Right lobe of liver (tissue), 6 donors: Measurements from ENCODE around the gene EFCAB12. TPM values are rescaled to one million over a fixed set of nuclear protein-coding genes. Genes with fewer than 3 reads are reported as not detected.

Experiments used
- ATAC-seq, 4 donors: fragments of 200-7000 bp; cut with Tn5 transposase; one replicate each; pipeline ENCODE4 v1.9.1; 2020; ENCODE audit warnings: mild to moderate bottlenecking in 4 of 4, moderate library complexity in 4 of 4
- DNase-seq, 3 donors: peaks; one replicate each; pipeline ENCODE4 v3.0.0-alpha.2; 2020
- H3K27ac ChIP-seq, 3 donors: fragments of 200-600 bp; one replicate each; pipeline ENCODE4 v1.8.0; 2022
- H3K27me3 ChIP-seq, 2 donors: fragments of 200-600 bp; one replicate each; pipeline ENCODE4 v1.8.0; 2022
- H3K36me3 ChIP-seq, 4 donors: fragments of 200-600 bp; sonication (generic) in 1 of 4; one replicate each; pipeline versions ENCODE4 v1.5.1 to v1.8.0; 2017 to 2022; ENCODE audit warnings: control low read depth in 1 of 4
- H3K4me1 ChIP-seq, 4 donors: fragments of 200-600 bp; sonication (generic) in 1 of 4; one replicate each; pipeline versions ENCODE4 v1.5.1 to v1.8.0; 2017 to 2022; ENCODE audit warnings: control low read depth in 1 of 4
- H3K4me3 ChIP-seq, 3 donors: fragments of 200-600 bp; one replicate each; pipeline ENCODE4 v1.8.0; 2022
- H3K9me3 ChIP-seq, 4 donors: fragments of 200-600 bp; sonication (generic) in 1 of 4; one replicate each; pipeline versions ENCODE4 v1.5.1 to v1.8.0; 2017 to 2022; ENCODE audit warnings: control low read depth in 1 of 4
- CTCF ChIP-seq, 4 donors: fragments of 200-600 bp in 3 of 4; fragments of 450-650 bp in 1 of 4; IDR thresholded peaks; one replicate each; pipeline versions ENCODE4 v1.5.1 to v1.8.0; 2016 to 2022; ENCODE audit warnings: antibody characterized with exemption in 4 of 4, mild to moderate bottlenecking in 2 of 4
- POLR2A ChIP-seq: fragments of 450-650 bp; IDR thresholded peaks from one replicate; pipeline ENCODE4 v1.6.1; 2017; ENCODE audit warnings: antibody characterized with exemption, mild to moderate bottlenecking
- WGBS: methylation state at CpG from one replicate; pipeline ENCODE4 v1.1.6; 2018; ENCODE audit warnings: low coverage, low lambda C conversion rate; ENCODE audit not compliant: insufficient coverage; ENCODE audit errors: missing lambda C conversion rate; 5-methylcytosine and 5-hydroxymethylcytosine counted together
- intact Hi-C, 2 donors: fragments of 100-400 bp; cut with DNase I; formaldehyde crosslinking; loops; one replicate each; pipeline versions ENCODE4 v1.11.2 to v1.14.1; 2022
- small RNA-seq, 2 experiments: library from RNA; depleted of rRNA; stranded (forward); fragments of <200 nt; gene quantifications; one replicate each; pipeline ENCODE3, GENCODE V24; 2016
- total RNA-seq, 6 experiments: library from RNA; depleted of rRNA in 2 of 6; stranded (reverse); fragments of >200 nt in 2 of 6; fragmentation: NEBNext Ultra II Directional in 3 of 6; extraction: Animal tissue kit (Norgen Biotek cat#: 25700) in 3 of 6; gene quantifications; one replicate each; pipeline versions ENCODE4 v1.1.0 to v1.2.4, GENCODE V29; 2016 to 2023
- donor health status: DM: no; HTN: yes; CAD: no.
- donor health status: DM: no; HTN: no; CAD: no.
- donor health status: DM: no; HTN: no; CAD: no.
- donor health status: DM: no; HTN: yes; CAD: no.
- donor health status: DM: no; HTN: yes; CAD: no.

Gene EFCAB12
- total RNA-seq, 6 experiments from 2014 or later = 0.26 to 4.7 (median 2.0) TPM

- WGBS = 73% methylated on average over 2 of the region's 8 CpGs
- DNase-seq (no peak), ATAC-seq (no peak)
- Histone ChIP-seq H3K27ac (no peak overlapping the region), H3K9me3 (no peaks in the 10 kb centered on the region), H3K4me3 (no peak overlapping the region), H3K4me1 (no peaks in the 10 kb centered on the region), H3K36me3 (no peaks in the 10 kb centered on the region), H3K27me3 (no peaks in the 10 kb centered on the region)
- intact Hi-C loops = no loop called here
- TF ChIP-seq POLR2A (no peak), CTCF (IDR thresholded peaks at IDR 0.05) (no peak)
Measured at GRCh38 chr3:129352045-129352444, 76.4 kb downstream of the EFCAB12 start.

Small RNAs within 50 kb of the gene (small RNA-seq; reads per million reads assigned to genes)
- 18.5 to 22.1 reads per million in 2 experiments for gene SNORA7B

Other genes with a start within 250 kb of the EFCAB12 start
- gene CNBP, start 244.7 kb downstream of the EFCAB12 start, total RNA-seq = 100 to 1,000 TPM; 164 to 222 (median 215) TPM
- gene COPG1, start 179.0 kb downstream of the EFCAB12 start, total RNA-seq = 100 to 1,000 TPM in 5 of 6 experiments, 10 to 100 TPM in 1; 75.9 to 140 (median 119) TPM
- gene HMCES, start 149.8 kb downstream of the EFCAB12 start, total RNA-seq = 10 to 100 TPM; 17.4 to 36.9 (median 20.1) TPM
- gene MBD4, start 11.3 kb upstream of the EFCAB12 start, total RNA-seq = 10 to 100 TPM; 16.9 to 26.1 (median 25.3) TPM
- gene IFT122, start 11.6 kb upstream of the EFCAB12 start, total RNA-seq = 10 to 100 TPM in 4 of 6 experiments, 1 to 10 TPM in 2; 7.1 to 16.8 (median 11.5) TPM
- not detected for gene RHO, start 100.0 kb upstream of the EFCAB12 start, total RNA-seq
- not detected for gene H1-8, start 114.5 kb upstream of the EFCAB12 start, total RNA-seq
- 10 to 100 TPM; 27.0 to 48.8 (median 29.6) TPM for gene PLXND1, start 178.0 kb upstream of the EFCAB12 start, total RNA-seq